Naive thymus-derived CD4-positive, alpha-beta T cell (primary cell): ENCODE measurements around the gene HOXC11. TPM values are rescaled to one million over a fixed set of nuclear protein-coding genes. Genes with fewer than 3 reads are reported as not detected.

ENCODE experiments used
- ATAC-seq: fragments of 150-1000 bp; cut with Tn5 transposase; 2 replicates; pipeline ENCODE4 v1.10.0; 2021; ENCODE audit warnings: mild to moderate bottlenecking, moderate library complexity
- CTCF ChIA-PET: fragments of 350-600 bp; sonication (Branson Sonifier 250); formaldehyde crosslinking; loops from one replicate; lab custom pipeline; 2021; ENCODE audit warnings: antibody characterized with exemption; lab: Charles Lee
- POLR2A ChIA-PET: fragments of 350-600 bp; sonication (Branson Sonifier 250); formaldehyde crosslinking; loops from one replicate; lab custom pipeline; 2021; ENCODE audit warnings: antibody characterized with exemption, inconsistent platforms; lab: Charles Lee
- DNase-seq, 9 donors: peaks; one replicate each; pipeline versions ENCODE4 v3.0.0 to v3.0.0-alpha.2; 2020 to 2022; ENCODE audit warnings: mixed read lengths in 1 of 9
- H3K27ac ChIP-seq: one replicate; pipeline ENCODE4 v1.7.0; 2013; ENCODE audit warnings: mild to moderate bottlenecking, low read depth, low read length, moderate library complexity
- H3K27me3 ChIP-seq, 2 donors: one replicate each; pipeline ENCODE4 v1.7.0; 2013; ENCODE audit warnings: low read length in 2 of 2, mild to moderate bottlenecking in 2 of 2, moderate library complexity in 2 of 2; ENCODE audit not compliant: control insufficient read depth in 2 of 2, insufficient read depth in 2 of 2
- H3K36me3 ChIP-seq, 3 experiments: 1 replicate in 2 of 3; 2 replicates in 1 of 3; pipeline ENCODE4 v1.7.0; 2013; ENCODE audit warnings: low read length in 3 of 3, mild to moderate bottlenecking in 3 of 3, moderate library complexity in 1 of 3; ENCODE audit not compliant: insufficient read depth in 3 of 3, control insufficient read depth in 2 of 3
- H3K4me1 ChIP-seq, 2 donors: one replicate each; pipeline ENCODE4 v1.7.0; 2013; ENCODE audit warnings: low read length in 2 of 2, mild to moderate bottlenecking in 2 of 2, moderate library complexity in 1 of 2; ENCODE audit not compliant: control insufficient read depth in 2 of 2, insufficient read depth in 2 of 2
- H3K4me3 ChIP-seq: 2 replicates; pipeline ENCODE4 v1.7.0; 2013; ENCODE audit warnings: mild to moderate bottlenecking, low read length
- H3K9me3 ChIP-seq, 3 experiments: 1 replicate in 2 of 3; 2 replicates in 1 of 3; pipeline ENCODE4 v1.7.0; 2013; ENCODE audit warnings: low read length in 3 of 3; ENCODE audit not compliant: control insufficient read depth in 2 of 3
- H3K27ac Mint-ChIP-seq, 9 donors: one replicate each; pipeline ENCODE4 v1.8.0; 2020 to 2022; ENCODE audit warnings: mixed read lengths in 9 of 9, mild to moderate bottlenecking in 8 of 9, moderate library complexity in 5 of 9, inconsistent platforms in 2 of 9
- H3K27me3 Mint-ChIP-seq, 5 donors: one replicate each; pipeline ENCODE4 v1.8.0; 2021 to 2022; ENCODE audit warnings: mixed read lengths in 5 of 5, mild to moderate bottlenecking in 1 of 5
- H3K36me3 Mint-ChIP-seq, 5 donors: one replicate each; pipeline ENCODE4 v1.8.0; 2020 to 2022; ENCODE audit warnings: mixed read lengths in 5 of 5, mild to moderate bottlenecking in 3 of 5, inconsistent platforms in 1 of 5
- H3K4me1 Mint-ChIP-seq, 7 donors: one replicate each; pipeline ENCODE4 v1.8.0; 2020 to 2022; ENCODE audit warnings: mixed read lengths in 7 of 7, mild to moderate bottlenecking in 3 of 7, inconsistent platforms in 1 of 7
- H3K4me3 Mint-ChIP-seq, 10 donors: one replicate each; pipeline ENCODE4 v1.8.0; 2020 to 2022; ENCODE audit warnings: mild to moderate bottlenecking in 10 of 10, mixed read lengths in 10 of 10, moderate library complexity in 6 of 10, inconsistent platforms in 2 of 10
- H3K9me3 Mint-ChIP-seq, 11 donors: one replicate each; pipeline ENCODE4 v1.8.0; 2020 to 2022; ENCODE audit warnings: mixed read lengths in 11 of 11, mild to moderate bottlenecking in 4 of 11, inconsistent platforms in 1 of 11, moderate library complexity in 1 of 11
- intact Hi-C, 2 donors: fragments of 100-400 bp; cut with micrococcal nuclease; formaldehyde crosslinking; loops; one replicate each; pipeline ENCODE4 v1.15.1; 2023
- polyA plus RNA-seq, 2 donors: library from polyadenylated mRNA; unstranded; fragments of 300-500 nt; fragmentation: Illumina TruSeq; gene quantifications; one replicate each; pipeline ENCODE4 v1.2.3, GENCODE V29; 2021
- total RNA-seq, 6 experiments: library from RNA in 5 of 6; stranded (reverse) in 5 of 6; gene quantifications; 1 replicate in 5 of 6; 2 replicates in 1 of 6; pipeline ENCODE4 v1.2.3 and lab custom pipeline; 2021 to 2026

HOXC11 gene
- total and polyA plus RNA-seq, 7 experiments from 2014 or later, result not detected

DNA sequence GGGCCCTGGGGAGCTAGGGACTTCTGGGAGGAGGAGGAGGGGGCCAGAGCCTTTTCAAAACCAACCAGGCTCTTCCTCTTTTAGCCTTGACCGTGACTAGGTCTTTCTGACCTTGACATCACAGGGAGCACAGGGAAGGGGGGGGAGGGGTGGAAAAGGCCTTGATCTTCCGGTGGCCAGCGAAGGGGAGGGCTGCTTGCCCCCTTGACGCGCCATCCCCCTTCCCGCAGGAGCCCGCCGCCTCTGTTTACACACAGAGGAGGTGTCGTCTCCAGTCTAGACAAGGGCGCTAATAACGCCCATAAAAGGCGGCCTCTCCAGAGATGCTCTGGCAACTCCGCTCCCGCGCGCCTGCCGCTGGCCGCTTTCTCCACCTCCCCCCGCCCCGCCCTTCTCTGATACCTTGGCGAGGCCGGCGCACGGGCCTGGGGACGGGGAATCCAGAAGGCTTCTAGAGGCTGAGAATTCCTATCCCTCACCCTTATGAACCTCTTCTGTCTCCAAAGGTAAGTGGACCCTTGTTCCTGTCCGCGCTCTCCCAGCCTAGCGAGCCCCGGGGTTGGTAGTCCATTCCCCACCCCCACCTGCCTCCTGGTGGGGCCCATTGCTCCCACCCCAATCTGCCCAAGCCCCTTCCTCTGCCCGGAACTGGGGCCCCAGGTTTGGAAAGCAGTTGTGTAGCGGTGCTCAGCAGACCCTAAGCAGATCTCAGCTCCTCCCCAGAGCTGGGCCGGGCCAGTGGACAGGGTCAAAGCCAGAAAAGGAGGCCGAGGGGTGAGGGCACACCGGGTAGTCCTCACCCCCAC is 23.1 kb upstream of the HOXC11 start:
- Mint-ChIP-seq H3K27ac (peak overlapping the region in 1 of 9 donors; percentile 57), H3K9me3 (peaks cover 0 to 17% (median 3%) of the 10 kb centered on the region in 11 donors), H3K4me3 (peak overlapping the region in 1 of 10 donors; percentile 32), H3K27me3 (peaks cover 86 to 98% (median 95%) of the 10 kb centered on the region in 5 donors), H3K36me3 (peaks cover 0 to 4% (median 0%) of the 10 kb centered on the region in 5 donors), H3K4me1 (peaks cover 0 to 40% (median 15%) of the 10 kb centered on the region in 7 donors)
- POLR2A ChIA-PET, result no interaction called here
- Histone ChIP-seq H3K27me3 (peaks cover 26 to 76% of the 10 kb centered on the region in 2 donors), H3K27ac (no peak overlapping the region), H3K36me3 (no peaks in the 10 kb centered on the region), H3K9me3 (no peaks in the 10 kb centered on the region), H3K4me1 (peaks cover 0 to 13% of the 10 kb centered on the region in 2 donors), H3K4me3 (no peak overlapping the region)
- DNase-seq, result no peak
- CTCF ChIA-PET, result no interaction called here
- no peak for ATAC-seq
- intact Hi-C loops, result loop anchor here in 1 of 2 donors (5.0 kb wide), 1 partner anchor 37 kb away; the partner anchor contains the start of gene HOXC10

DNA sequence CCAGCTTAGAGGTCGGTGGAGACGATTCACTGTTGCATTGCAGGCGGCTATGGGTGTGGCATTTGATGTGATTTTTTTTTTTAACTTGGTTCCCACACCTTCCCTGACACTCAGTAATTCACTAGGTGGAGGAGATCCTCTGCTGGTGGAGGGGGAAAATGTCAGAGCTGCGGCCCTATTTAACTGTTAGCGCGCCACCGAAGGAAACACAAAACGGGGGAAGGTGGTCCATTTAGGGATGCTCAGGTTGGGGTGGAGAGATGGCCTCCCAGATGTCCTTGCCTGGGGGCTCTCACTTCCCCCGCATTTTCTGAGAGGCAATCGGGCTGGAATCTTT is 22.5 kb upstream of the HOXC11 start:
- H3K4me1 Mint-ChIP-seq, result peaks cover under 1 to 41% (median 15%) of the 10 kb centered on the region in 7 donors
- peaks cover 0 to 15% of the 10 kb centered on the region in 2 donors for H3K4me1 ChIP-seq
- ChIA-PET CTCF (no interaction called here), POLR2A (interaction anchor here (0.6 kb wide), 1 partner anchor 101 kb away, joined by 5 read pairs; no protein-coding TSS in a partner anchor)
- no peaks in the 10 kb centered on the region for H3K36me3 ChIP-seq
- H3K9me3 ChIP-seq, result no peaks in the 10 kb centered on the region
- peaks cover 0 to 4% (median 0%) of the 10 kb centered on the region in 5 donors for H3K36me3 Mint-ChIP-seq
- H3K27ac Mint-ChIP-seq, result peak overlapping the region in 1 of 9 donors; percentile 57
- no peak for DNase-seq
- intact Hi-C loops, result loop anchor here in 1 of 2 donors (5.0 kb wide), 1 partner anchor 37 kb away; the partner anchor contains the start of gene HOXC10
- no peak overlapping the region for H3K4me3 ChIP-seq
- H3K9me3 Mint-ChIP-seq, result peaks cover 0 to 17% (median 3%) of the 10 kb centered on the region in 11 donors
- peak overlapping the region in 2 of 10 donors; percentile 1 to 32 for H3K4me3 Mint-ChIP-seq
- H3K27ac ChIP-seq, result no peak overlapping the region
- peaks cover 23 to 73% of the 10 kb centered on the region in 2 donors for H3K27me3 ChIP-seq
- no peak for ATAC-seq
- H3K27me3 Mint-ChIP-seq, result peaks cover 81 to 95% (median 89%) of the 10 kb centered on the region in 5 donors

DNA sequence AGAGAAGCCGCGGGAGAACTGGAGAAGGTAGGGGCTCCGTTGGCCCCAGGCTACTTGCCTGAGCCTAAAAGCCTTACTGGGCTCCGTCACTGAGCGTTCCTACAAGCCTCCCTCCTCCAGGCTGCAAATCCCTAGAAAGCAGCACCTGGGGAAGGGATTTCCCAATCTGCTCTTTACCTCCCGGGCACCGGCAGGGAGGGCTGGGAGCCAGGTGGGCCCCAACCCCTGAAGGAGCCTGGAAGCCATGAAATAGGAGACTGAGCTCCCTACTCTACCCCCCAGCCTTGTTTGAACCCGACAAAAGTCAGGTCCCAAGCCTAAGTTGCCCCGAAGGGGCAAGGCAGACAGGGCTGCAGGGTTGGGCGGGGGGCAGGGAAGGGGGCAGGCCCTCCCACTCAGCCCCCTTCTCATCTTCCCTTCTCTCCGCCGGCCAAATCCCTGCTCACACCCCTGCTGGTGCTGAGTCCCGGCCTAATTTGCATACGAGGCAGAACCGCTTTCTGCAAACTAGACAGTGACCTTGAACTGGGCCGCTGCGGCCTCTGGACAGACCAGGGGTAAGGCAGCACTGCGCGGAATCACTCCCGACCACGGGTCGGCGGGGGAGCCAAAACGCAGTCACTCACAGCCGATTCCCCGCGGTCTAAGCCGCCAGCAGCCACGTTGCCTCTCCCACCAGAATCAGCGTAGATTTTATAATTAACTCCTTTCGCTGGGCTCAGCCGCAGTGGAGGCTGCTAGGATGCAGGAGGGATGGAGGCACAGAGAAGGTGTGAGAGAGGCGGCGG is 21.9 kb upstream of the HOXC11 start:
- ChIA-PET CTCF (no interaction called here), POLR2A (interaction anchor here (0.6 kb wide), 1 partner anchor 101 kb away, joined by 5 read pairs; no protein-coding TSS in a partner anchor)
- ATAC-seq (no peak), DNase-seq (no peak)
- intact Hi-C loops, result loop anchor here in 1 of 2 donors (5.0 kb wide), 1 partner anchor 36 kb away; the partner anchor contains the start of gene HOXC10
- peaks cover 79 to 95% (median 89%) of the 10 kb centered on the region in 5 donors for H3K27me3 Mint-ChIP-seq
- Histone ChIP-seq H3K36me3 (no peaks in the 10 kb centered on the region), H3K9me3 (no peaks in the 10 kb centered on the region), H3K27ac (no peak overlapping the region), H3K4me3 (no peak overlapping the region), H3K4me1 (peaks cover 0 to 15% of the 10 kb centered on the region in 2 donors), H3K27me3 (peaks cover 29 to 74% of the 10 kb centered on the region in 2 donors)
- peak overlapping the region in 4 of 9 donors; percentile 25 to 88 (median 77) for H3K27ac Mint-ChIP-seq
- peaks cover 0 to 20% (median 3%) of the 10 kb centered on the region in 11 donors for H3K9me3 Mint-ChIP-seq
- peaks cover 5 to 47% (median 19%) of the 10 kb centered on the region in 7 donors for H3K4me1 Mint-ChIP-seq
- peak overlapping the region in 6 of 10 donors; percentile 12 to 61 (median 44) for H3K4me3 Mint-ChIP-seq
- H3K36me3 Mint-ChIP-seq, result peaks cover 0 to 4% (median 0%) of the 10 kb centered on the region in 5 donors

DNA sequence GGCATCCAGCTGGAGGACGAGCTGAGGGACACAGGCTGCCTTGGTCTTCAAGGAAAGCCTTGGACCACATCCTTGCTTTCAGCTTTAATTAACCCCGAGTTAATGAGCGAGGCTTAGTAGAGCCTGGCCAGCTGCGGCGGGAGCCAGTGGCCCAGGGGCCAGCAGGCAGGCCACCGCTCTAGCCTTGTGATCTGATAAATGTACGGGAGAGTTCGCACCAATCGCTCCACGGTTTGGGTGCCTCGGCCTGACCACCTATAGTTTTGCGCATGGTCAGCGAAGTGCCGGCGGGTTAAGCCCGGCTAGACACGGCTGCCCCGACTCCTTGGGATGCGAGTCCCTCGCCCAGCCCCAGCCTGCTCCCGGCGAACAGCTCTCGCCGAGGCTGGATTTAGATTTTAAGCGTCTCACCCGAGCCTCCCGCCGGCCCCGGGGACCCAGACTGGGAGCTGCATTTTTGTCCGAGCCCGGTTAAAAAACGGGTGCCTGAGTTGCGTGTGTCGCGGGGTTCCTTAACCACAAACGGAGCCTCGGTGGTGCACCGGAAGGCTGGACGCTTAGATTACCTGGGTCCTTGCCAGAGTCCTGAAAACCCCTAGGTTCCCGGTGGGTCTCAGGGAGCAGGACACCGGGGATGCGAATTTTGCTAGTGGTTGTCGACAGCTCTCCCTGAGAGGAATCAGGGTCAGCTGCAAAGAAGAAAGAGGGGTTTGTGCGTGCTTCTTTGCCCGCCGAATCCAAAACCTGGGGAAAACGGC is 21.2 kb upstream of the HOXC11 start:
- Histone ChIP-seq H3K9me3 (no peaks in the 10 kb centered on the region), H3K27ac (no peak overlapping the region), H3K36me3 (no peaks in the 10 kb centered on the region), H3K4me3 (no peak overlapping the region), H3K4me1 (peaks cover 4 to 15% of the 10 kb centered on the region in 2 donors), H3K27me3 (peaks cover 34 to 70% of the 10 kb centered on the region in 2 donors)
- peak overlapping the region in 6 of 9 donors; percentile 8 to 88 (median 74) for H3K27ac Mint-ChIP-seq
- H3K4me1 Mint-ChIP-seq, result peaks cover 9 to 55% (median 25%) of the 10 kb centered on the region in 7 donors
- peak overlapping the region in 6 of 10 donors; percentile 12 to 61 (median 44) for H3K4me3 Mint-ChIP-seq
- CTCF ChIA-PET, result interaction anchor here (0.8 to 1.6 kb wide), 2 partner anchors 9 to 15 kb away, joined by 3 to 4 read pairs; no protein-coding TSS in a partner anchor
- POLR2A ChIA-PET, result no interaction called here
- DNase-seq (no peak), ATAC-seq (no peak)
- H3K36me3 Mint-ChIP-seq, result peaks cover 0 to 4% (median 0%) of the 10 kb centered on the region in 5 donors
- peaks cover 0 to 22% (median 4%) of the 10 kb centered on the region in 11 donors for H3K9me3 Mint-ChIP-seq
- intact Hi-C loops, result loop anchor here in 1 of 2 donors (5.0 kb wide), 1 partner anchor 36 kb away; the partner anchor contains the start of gene HOXC10
- peaks cover 79 to 95% (median 89%) of the 10 kb centered on the region in 5 donors for H3K27me3 Mint-ChIP-seq

DNA sequence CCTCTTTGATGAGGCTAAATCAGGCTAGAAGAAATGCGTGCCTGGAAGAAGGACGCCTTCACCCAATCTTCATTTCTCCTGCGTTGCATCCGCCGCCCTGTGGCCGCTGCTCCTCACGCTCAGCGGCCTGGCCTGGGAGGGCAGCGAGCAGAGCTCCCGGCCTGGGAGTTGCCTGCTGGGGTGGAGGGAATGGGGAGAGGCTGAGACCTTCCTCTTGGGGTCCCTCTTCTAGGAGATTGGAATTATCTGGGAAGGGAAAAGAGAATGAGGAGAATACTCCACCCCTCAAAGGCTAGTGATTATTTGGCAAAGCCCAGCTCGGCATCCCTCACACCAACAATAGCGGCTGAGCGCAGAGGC is 20.6 kb upstream of the HOXC11 start:
- ATAC-seq (no peak), DNase-seq (no peak)
- Histone ChIP-seq H3K27ac (no peak overlapping the region), H3K4me3 (no peak overlapping the region), H3K27me3 (peaks cover 34 to 66% of the 10 kb centered on the region in 2 donors), H3K4me1 (peaks cover 4 to 15% of the 10 kb centered on the region in 2 donors), H3K9me3 (no peaks in the 10 kb centered on the region), H3K36me3 (no peaks in the 10 kb centered on the region)
- intact Hi-C loops, result loop anchor here in 1 of 2 donors (5.0 kb wide), 1 partner anchor 35 kb away; the partner anchor contains the start of gene HOXC10
- ChIA-PET CTCF (interaction anchor here (0.8 to 1.6 kb wide), 2 partner anchors 10 to 14 kb away, joined by 3 to 4 read pairs; no protein-coding TSS in a partner anchor), POLR2A (no interaction called here)
- H3K27ac Mint-ChIP-seq, result peak overlapping the region in 6 of 9 donors; percentile 8 to 88 (median 74)
- peaks cover 0 to 22% (median 4%) of the 10 kb centered on the region in 11 donors for H3K9me3 Mint-ChIP-seq
- peaks cover 9 to 57% (median 26%) of the 10 kb centered on the region in 7 donors for H3K4me1 Mint-ChIP-seq
- peaks cover 79 to 96% (median 89%) of the 10 kb centered on the region in 5 donors for H3K27me3 Mint-ChIP-seq
- peak overlapping the region in 4 of 10 donors; percentile 16 to 59 (median 41) for H3K4me3 Mint-ChIP-seq
- peaks cover 0 to 4% (median 0%) of the 10 kb centered on the region in 5 donors for H3K36me3 Mint-ChIP-seq
